ENCODE measurements around the gene WWTR1. TPM values are rescaled to one million over a fixed set of nuclear protein-coding genes. Genes with fewer than 3 reads are reported as not detected.
A peak's percentile ranks its signal among the peaks of the same experiment; 100 is the strongest.

WWTR1 gene
- total RNA-seq, 1 experiment from 2014 or later = 25.5 TPM

GRCh38 chr3:149579161-149579560, 78.7 kb downstream of the WWTR1 start:
- no peak for ATAC-seq
- H3K27ac Mint-ChIP-seq = no peak overlapping the region
- DNase-seq (ENCODE audit: low spot score) = no peak
- H3K4me3 Mint-ChIP-seq = no peak overlapping the region
- no peaks in the 10 kb centered on the region for H3K9me3 Mint-ChIP-seq
- POLR2A ChIA-PET = no interaction called here
- H3K27me3 Mint-ChIP-seq (ENCODE audit: low read depth) = peaks cover 7% of the 10 kb centered on the region; the same call in 1 of the 2 replicates
- H3K4me1 Mint-ChIP-seq = peaks cover 60% of the 10 kb centered on the region
- TF ChIP-seq TP53 (CRISPR knock-in tag; IDR thresholded peaks at IDR 0.05) (no peak), USF1 (CRISPR knock-in tag; IDR thresholded peaks at IDR 0.05) (no peak), NFATC4 (CRISPR knock-in tag; IDR thresholded peaks at IDR 0.05) (no peak), NR3C1 (CRISPR knock-in tag; conservative IDR thresholded peaks at IDR 0.05; ENCODE audit: low read depth) (no peak), NFE2L1 (CRISPR knock-in tag; IDR thresholded peaks at IDR 0.05) (no peak), NFYB (CRISPR knock-in tag; conservative IDR thresholded peaks at IDR 0.05; ENCODE audit: low read depth) (no peak), GTF2I (CRISPR knock-in tag; conservative IDR thresholded peaks at IDR 0.05) (no peak), ZNF425 (CRISPR knock-in tag; conservative IDR thresholded peaks at IDR 0.05) (no peak), PRRX2 (CRISPR knock-in tag; IDR thresholded peaks at IDR 0.05) (no peak)
- TF ChIP-seq, protein P1, sequence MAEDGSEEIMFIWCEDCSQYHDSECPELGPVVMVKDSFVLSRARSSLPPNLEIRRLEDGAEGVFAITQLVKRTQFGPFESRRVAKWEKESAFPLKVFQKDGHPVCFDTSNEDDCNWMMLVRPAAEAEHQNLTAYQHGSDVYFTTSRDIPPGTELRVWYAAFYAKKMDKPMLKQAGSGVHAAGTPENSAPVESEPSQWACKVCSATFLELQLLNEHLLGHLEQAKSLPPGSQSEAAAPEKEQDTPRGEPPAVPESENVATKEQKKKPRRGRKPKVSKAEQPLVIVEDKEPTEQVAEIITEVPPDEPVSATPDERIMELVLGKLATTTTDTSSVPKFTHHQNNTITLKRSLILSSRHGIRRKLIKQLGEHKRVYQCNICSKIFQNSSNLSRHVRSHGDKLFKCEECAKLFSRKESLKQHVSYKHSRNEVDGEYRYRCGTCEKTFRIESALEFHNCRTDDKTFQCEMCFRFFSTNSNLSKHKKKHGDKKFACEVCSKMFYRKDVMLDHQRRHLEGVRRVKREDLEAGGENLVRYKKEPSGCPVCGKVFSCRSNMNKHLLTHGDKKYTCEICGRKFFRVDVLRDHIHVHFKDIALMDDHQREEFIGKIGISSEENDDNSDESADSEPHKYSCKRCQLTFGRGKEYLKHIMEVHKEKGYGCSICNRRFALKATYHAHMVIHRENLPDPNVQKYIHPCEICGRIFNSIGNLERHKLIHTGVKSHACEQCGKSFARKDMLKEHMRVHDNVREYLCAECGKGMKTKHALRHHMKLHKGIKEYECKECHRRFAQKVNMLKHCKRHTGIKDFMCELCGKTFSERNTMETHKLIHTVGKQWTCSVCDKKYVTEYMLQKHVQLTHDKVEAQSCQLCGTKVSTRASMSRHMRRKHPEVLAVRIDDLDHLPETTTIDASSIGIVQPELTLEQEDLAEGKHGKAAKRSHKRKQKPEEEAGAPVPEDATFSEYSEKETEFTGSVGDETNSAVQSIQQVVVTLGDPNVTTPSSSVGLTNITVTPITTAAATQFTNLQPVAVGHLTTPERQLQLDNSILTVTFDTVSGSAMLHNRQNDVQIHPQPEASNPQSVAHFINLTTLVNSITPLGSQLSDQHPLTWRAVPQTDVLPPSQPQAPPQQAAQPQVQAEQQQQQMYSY (CRISPR knock-in tag; IDR thresholded peaks at IDR 0.05) = no peak
- TF ChIP-seq, protein P2, sequence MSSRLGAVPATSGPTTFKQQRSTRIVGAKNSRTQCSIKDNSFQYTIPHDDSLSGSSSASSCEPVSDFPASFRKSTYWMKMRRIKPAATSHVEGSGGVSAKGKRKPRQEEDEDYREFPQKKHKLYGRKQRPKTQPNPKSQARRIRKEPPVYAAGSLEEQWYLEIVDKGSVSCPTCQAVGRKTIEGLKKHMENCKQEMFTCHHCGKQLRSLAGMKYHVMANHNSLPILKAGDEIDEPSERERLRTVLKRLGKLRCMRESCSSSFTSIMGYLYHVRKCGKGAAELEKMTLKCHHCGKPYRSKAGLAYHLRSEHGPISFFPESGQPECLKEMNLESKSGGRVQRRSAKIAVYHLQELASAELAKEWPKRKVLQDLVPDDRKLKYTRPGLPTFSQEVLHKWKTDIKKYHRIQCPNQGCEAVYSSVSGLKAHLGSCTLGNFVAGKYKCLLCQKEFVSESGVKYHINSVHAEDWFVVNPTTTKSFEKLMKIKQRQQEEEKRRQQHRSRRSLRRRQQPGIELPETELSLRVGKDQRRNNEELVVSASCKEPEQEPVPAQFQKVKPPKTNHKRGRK (CRISPR knock-in tag; IDR thresholded peaks at IDR 0.05; ENCODE audit: borderline replicate concordance) = no peak
- TF ChIP-seq, protein P3, sequence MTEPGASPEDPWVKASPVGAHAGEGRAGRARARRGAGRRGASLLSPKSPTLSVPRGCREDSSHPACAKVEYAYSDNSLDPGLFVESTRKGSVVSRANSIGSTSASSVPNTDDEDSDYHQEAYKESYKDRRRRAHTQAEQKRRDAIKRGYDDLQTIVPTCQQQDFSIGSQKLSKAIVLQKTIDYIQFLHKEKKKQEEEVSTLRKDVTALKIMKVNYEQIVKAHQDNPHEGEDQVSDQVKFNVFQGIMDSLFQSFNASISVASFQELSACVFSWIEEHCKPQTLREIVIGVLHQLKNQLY (CRISPR knock-in tag; IDR thresholded peaks at IDR 0.05) = no peak
- TF ChIP-seq, protein P4, sequence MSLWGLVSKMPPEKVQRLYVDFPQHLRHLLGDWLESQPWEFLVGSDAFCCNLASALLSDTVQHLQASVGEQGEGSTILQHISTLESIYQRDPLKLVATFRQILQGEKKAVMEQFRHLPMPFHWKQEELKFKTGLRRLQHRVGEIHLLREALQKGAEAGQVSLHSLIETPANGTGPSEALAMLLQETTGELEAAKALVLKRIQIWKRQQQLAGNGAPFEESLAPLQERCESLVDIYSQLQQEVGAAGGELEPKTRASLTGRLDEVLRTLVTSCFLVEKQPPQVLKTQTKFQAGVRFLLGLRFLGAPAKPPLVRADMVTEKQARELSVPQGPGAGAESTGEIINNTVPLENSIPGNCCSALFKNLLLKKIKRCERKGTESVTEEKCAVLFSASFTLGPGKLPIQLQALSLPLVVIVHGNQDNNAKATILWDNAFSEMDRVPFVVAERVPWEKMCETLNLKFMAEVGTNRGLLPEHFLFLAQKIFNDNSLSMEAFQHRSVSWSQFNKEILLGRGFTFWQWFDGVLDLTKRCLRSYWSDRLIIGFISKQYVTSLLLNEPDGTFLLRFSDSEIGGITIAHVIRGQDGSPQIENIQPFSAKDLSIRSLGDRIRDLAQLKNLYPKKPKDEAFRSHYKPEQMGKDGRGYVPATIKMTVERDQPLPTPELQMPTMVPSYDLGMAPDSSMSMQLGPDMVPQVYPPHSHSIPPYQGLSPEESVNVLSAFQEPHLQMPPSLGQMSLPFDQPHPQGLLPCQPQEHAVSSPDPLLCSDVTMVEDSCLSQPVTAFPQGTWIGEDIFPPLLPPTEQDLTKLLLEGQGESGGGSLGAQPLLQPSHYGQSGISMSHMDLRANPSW (CRISPR knock-in tag; conservative IDR thresholded peaks at IDR 0.05; ENCODE audit: low read depth) = no peak
- H3K36me3 Mint-ChIP-seq = 0 out of 2 replicates have a peak, but pooled peaks cover 1% of the 10 kb centered on the region
- CTCF ChIA-PET = interaction anchor here (1.0 to 1.4 kb wide), 3 partner anchors 10 to 138 kb away, joined by 3 to 6 read pairs (median 3); no protein-coding TSS in a partner anchor

DNA sequence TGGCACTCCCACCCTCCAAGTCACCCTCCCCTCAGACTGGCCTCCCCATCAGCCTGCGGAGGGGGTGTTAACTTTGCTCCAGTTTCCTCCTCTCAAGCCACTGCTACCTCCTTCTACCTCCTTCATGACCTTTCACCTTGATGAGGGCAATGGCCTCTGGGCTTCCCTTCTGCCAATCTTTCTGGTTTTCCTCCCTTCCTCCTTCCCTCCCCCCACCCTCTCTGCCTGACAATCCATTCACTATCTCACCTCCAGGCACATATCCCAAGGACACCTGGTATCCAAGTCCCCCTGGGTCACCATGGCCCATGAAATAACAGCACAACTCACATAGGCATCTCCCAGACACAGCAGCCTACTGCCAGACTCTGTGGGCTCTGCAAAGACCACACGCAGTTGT, 80.0 kb downstream of the WWTR1 start:
- DNase-seq (ENCODE audit: low spot score) = no peak
- Mint-ChIP-seq H3K4me1 (peaks cover 68% of the 10 kb centered on the region), H3K4me3 (no peak overlapping the region), H3K9me3 (no peaks in the 10 kb centered on the region), H3K27me3 (ENCODE audit: low read depth) (peaks cover 16% of the 10 kb centered on the region), H3K36me3 (peaks cover 10% of the 10 kb centered on the region), H3K27ac (peak overlapping the region; percentile 72; the same call in 1 of the 2 replicates)
- CTCF ChIA-PET = interaction anchor here (1.4 kb wide), 1 partner anchor 9 kb away, joined by 6 read pairs; no protein-coding TSS in a partner anchor
- ATAC-seq = no peak
- POLR2A ChIA-PET = interaction anchor here (0.6 kb wide), 1 partner anchor 11 kb away, joined by 6 read pairs; no protein-coding TSS in a partner anchor
- no peak for TF ChIP-seq OVOL2 (CRISPR knock-in tag; IDR thresholded peaks at IDR 0.05; ENCODE audit: borderline replicate concordance)
- no peak for TF ChIP-seq ZBTB21 (CRISPR knock-in tag; IDR thresholded peaks at IDR 0.05; ENCODE audit: borderline replicate concordance)

Data from WTC11 (cell line).